ENCODE results near the gene C6orf136.

The C6orf136 gene

GRCh38 chr6:30686009-30686907, 39.3 kb downstream of the C6orf136 start, which contains the start of gene PPP1R18:
Gene PPP1R18, minus strand, starts transcription at chr6:30686645. Its CDS starts 627 bp downstream, at chr6:30686018.
- no peak for TF ChIP-seq CTCF (conservative IDR thresholded peaks at IDR 0.05; ENCODE audit: low read depth)
- ChIA-PET CTCF (interaction anchor here (2.9 kb wide), 1 partner anchor 37 kb away, joined by 12 read pairs; no protein-coding TSS in a partner anchor), POLR2A (ENCODE audit: low non-redundant PET) (no interaction called here)
- DNase-seq (ENCODE audit: low spot score): peak; percentile 67
- peak within 1 kb of the TSS; percentile 97 for H3K27ac ChIP-seq

- no peak for TF ChIP-seq CTCF (conservative IDR thresholded peaks at IDR 0.05; ENCODE audit: low read depth)
- peak; percentile 89 for DNase-seq (ENCODE audit: low spot score)
- POLR2A ChIA-PET (ENCODE audit: low non-redundant PET): interaction anchor here (1.1 kb wide), 1 partner anchor 33 kb away, joined by 3 read pairs; the partner anchor contains the start of gene TUBB
- peak overlapping the region; percentile 97 for H3K27ac ChIP-seq
- CTCF ChIA-PET: interaction anchor here (1.0 to 1.2 kb wide), 2 partner anchors 14 to 36 kb away, joined by 3 to 6 read pairs; partner anchors contain the start of gene DHX16
Observed at GRCh38 chr6:30686908-30687658, 40.1 kb downstream of the C6orf136 start.

- peak overlapping the region; percentile 97 for H3K27ac ChIP-seq
- ChIA-PET CTCF (interaction anchor here (0.7 to 1.2 kb wide), 4 partner anchors 15 to 35 kb away, joined by 3 to 7 read pairs (median 4); partner anchors contain the start of gene DHX16), POLR2A (ENCODE audit: low non-redundant PET) (interaction anchor here (1.1 kb wide), 1 partner anchor 33 kb away, joined by 3 read pairs; the partner anchor contains the start of gene TUBB)
- DNase-seq (ENCODE audit: low spot score): no peak
- TF ChIP-seq CTCF (conservative IDR thresholded peaks at IDR 0.05; ENCODE audit: low read depth): no peak
Observed at GRCh38 chr6:30687659-30688431, 40.9 kb downstream of the C6orf136 start.

- POLR2A ChIA-PET (ENCODE audit: low non-redundant PET): no interaction called here
- H3K27ac ChIP-seq: peak overlapping the region; percentile 97
- no peak for TF ChIP-seq CTCF (conservative IDR thresholded peaks at IDR 0.05; ENCODE audit: low read depth)
- DNase-seq (ENCODE audit: low spot score): no peak
- CTCF ChIA-PET: interaction anchor here (0.7 to 1.0 kb wide), 2 partner anchors 20 to 33 kb away, joined by 3 to 7 read pairs; no protein-coding TSS in a partner anchor
Observed at GRCh38 chr6:30688569-30688968, 41.6 kb downstream of the C6orf136 start.

GRCh38 chr6:30689022-30689865, 42.3 kb downstream of the C6orf136 start:
- TF ChIP-seq CTCF (conservative IDR thresholded peaks at IDR 0.05; ENCODE audit: low read depth): no peak
- POLR2A ChIA-PET (ENCODE audit: low non-redundant PET): interaction anchor here (2.9 kb wide), 1 partner anchor 28 kb away, joined by 12 read pairs; the partner anchor contains the start of gene MDC1
- DNase-seq (ENCODE audit: low spot score): no peak
- CTCF ChIA-PET: interaction anchor here (0.6 to 1.0 kb wide), 4 partner anchors 21 to 236 kb away, joined by 3 to 7 read pairs (median 3); no protein-coding TSS in a partner anchor
- H3K27ac ChIP-seq: peak overlapping the region; percentile 97
